Activated naive CD4-positive, alpha-beta T cell treated with anti-CD3 and anti-CD28 coated beads, Interleukin-2, amount 50 U/mL, for 24 hours (primary cell): Measurements from ENCODE around the gene ANKH.
A peak's percentile ranks its signal among the peaks of the same experiment; 100 is the strongest.
"Not testable (repeated sequence)": the region's sequence is repeated elsewhere in the genome, so short reads cannot be mapped to it uniquely, and the experiment has no call there.

Experiments used
- H3K27ac Mint-ChIP-seq: one replicate; pipeline ENCODE4 v1.8.0; 2021; ENCODE audit warnings: mild to moderate bottlenecking, mixed read lengths
- H3K27me3 Mint-ChIP-seq: one replicate; pipeline ENCODE4 v1.8.0; 2021; ENCODE audit warnings: mixed read lengths
- H3K36me3 Mint-ChIP-seq: one replicate; pipeline ENCODE4 v1.8.0; 2021; ENCODE audit warnings: mixed read lengths
- H3K4me1 Mint-ChIP-seq: one replicate; pipeline ENCODE4 v1.8.0; 2021; ENCODE audit warnings: mixed read lengths
- H3K4me3 Mint-ChIP-seq: one replicate; pipeline ENCODE4 v1.8.0; 2021; ENCODE audit warnings: mild to moderate bottlenecking, mixed read lengths
- H3K9me3 Mint-ChIP-seq: one replicate; pipeline ENCODE4 v1.8.0; 2021; ENCODE audit warnings: mixed read lengths

The ANKH gene

GRCh38 chr5:14851999-14852526, 19.5 kb downstream of the ANKH start:
- Mint-ChIP-seq H3K9me3 (no peaks in the 10 kb centered on the region), H3K27ac (no peak overlapping the region), H3K4me3 (no peak overlapping the region), H3K36me3 (peaks cover 5% of the 10 kb centered on the region), H3K27me3 (no peaks in the 10 kb centered on the region), H3K4me1 (peaks cover 56% of the 10 kb centered on the region)

- Mint-ChIP-seq H3K4me1 (peaks cover 53% of the 10 kb centered on the region), H3K9me3 (no peaks in the 10 kb centered on the region), H3K27ac (no peak overlapping the region), H3K36me3 (peaks cover 7% of the 10 kb centered on the region), H3K4me3 (no peak overlapping the region), H3K27me3 (no peaks in the 10 kb centered on the region)
Measured at GRCh38 chr5:14851597-14851996, 20.0 kb downstream of the ANKH start.

- Mint-ChIP-seq H3K4me1 (peaks cover 48% of the 10 kb centered on the region), H3K27me3 (no peaks in the 10 kb centered on the region), H3K27ac (no peak overlapping the region), H3K9me3 (no peaks in the 10 kb centered on the region), H3K4me3 (no peak overlapping the region), H3K36me3 (peaks cover 7% of the 10 kb centered on the region)
Measured at GRCh38 chr5:14851050-14851419, 20.5 kb downstream of the ANKH start.

- H3K27ac Mint-ChIP-seq = no peak overlapping the region
- no peaks in the 10 kb centered on the region for H3K27me3 Mint-ChIP-seq
- H3K36me3 Mint-ChIP-seq = peaks cover 7% of the 10 kb centered on the region
- H3K4me1 Mint-ChIP-seq = peaks cover 44% of the 10 kb centered on the region
- H3K4me3 Mint-ChIP-seq = no peak overlapping the region
- H3K9me3 Mint-ChIP-seq = no peaks in the 10 kb centered on the region
Measured at GRCh38 chr5:14850419-14851049, 21.0 kb downstream of the ANKH start.

- peaks cover 10% of the 10 kb centered on the region for H3K36me3 Mint-ChIP-seq
Measured at GRCh38 chr5:14849516-14850294, 21.9 kb downstream of the ANKH start.

GRCh38 chr5:14848942-14849341, 22.6 kb downstream of the ANKH start:
- peaks cover 39% of the 10 kb centered on the region for H3K4me1 Mint-ChIP-seq
- not testable (repeated sequence) for H3K4me3 Mint-ChIP-seq, H3K9me3 Mint-ChIP-seq, H3K27ac Mint-ChIP-seq, H3K27me3 Mint-ChIP-seq
- H3K36me3 Mint-ChIP-seq = peaks cover 10% of the 10 kb centered on the region

More at GRCh38 chr5:14849516-14850294, 21.9 kb downstream of the ANKH start:
- H3K9me3 Mint-ChIP-seq = no peaks in the 10 kb centered on the region
- no peak overlapping the region for H3K27ac Mint-ChIP-seq
- peaks cover 40% of the 10 kb centered on the region for H3K4me1 Mint-ChIP-seq
- H3K4me3 Mint-ChIP-seq = no peak overlapping the region
- H3K27me3 Mint-ChIP-seq = no peaks in the 10 kb centered on the region

GRCh38 chr5:14848385-14848784, 23.2 kb downstream of the ANKH start:
- peaks cover 43% of the 10 kb centered on the region for H3K4me1 Mint-ChIP-seq
- no peak overlapping the region for H3K4me3 Mint-ChIP-seq
- H3K36me3 Mint-ChIP-seq = peaks cover 10% of the 10 kb centered on the region
- no peak overlapping the region for H3K27ac Mint-ChIP-seq
- H3K27me3 Mint-ChIP-seq = no peaks in the 10 kb centered on the region
- H3K9me3 Mint-ChIP-seq = no peaks in the 10 kb centered on the region

GRCh38 chr5:14847471-14847870, 24.1 kb downstream of the ANKH start:
- no peaks in the 10 kb centered on the region for H3K27me3 Mint-ChIP-seq
- H3K4me3 Mint-ChIP-seq = no peak overlapping the region
- peaks cover 10% of the 10 kb centered on the region for H3K36me3 Mint-ChIP-seq
- peaks cover 34% of the 10 kb centered on the region for H3K4me1 Mint-ChIP-seq
- H3K9me3 Mint-ChIP-seq = no peaks in the 10 kb centered on the region
- H3K27ac Mint-ChIP-seq = no peak overlapping the region

- H3K4me3 Mint-ChIP-seq = no peak overlapping the region
- H3K27ac Mint-ChIP-seq = no peak overlapping the region
- H3K4me1 Mint-ChIP-seq = peaks cover 48% of the 10 kb centered on the region
- no peaks in the 10 kb centered on the region for H3K27me3 Mint-ChIP-seq
- no peaks in the 10 kb centered on the region for H3K9me3 Mint-ChIP-seq
- peaks cover 18% of the 10 kb centered on the region for H3K36me3 Mint-ChIP-seq
Measured at GRCh38 chr5:14842117-14842516, 29.5 kb downstream of the ANKH start.

GRCh38 chr5:14840624-14841023, 31.0 kb downstream of the ANKH start:
- Mint-ChIP-seq H3K27me3 (no peaks in the 10 kb centered on the region), H3K27ac (no peak overlapping the region), H3K36me3 (peaks cover 16% of the 10 kb centered on the region), H3K9me3 (no peaks in the 10 kb centered on the region), H3K4me1 (peaks cover 49% of the 10 kb centered on the region), H3K4me3 (no peak overlapping the region)

- H3K4me1 Mint-ChIP-seq = peaks cover 48% of the 10 kb centered on the region
- H3K4me3 Mint-ChIP-seq = no peak overlapping the region
- H3K27me3 Mint-ChIP-seq = no peaks in the 10 kb centered on the region
- H3K9me3 Mint-ChIP-seq = no peaks in the 10 kb centered on the region
- H3K36me3 Mint-ChIP-seq = peaks cover 13% of the 10 kb centered on the region
- peak overlapping the region; percentile 10 for H3K27ac Mint-ChIP-seq
Measured at GRCh38 chr5:14838396-14839319, 32.9 kb downstream of the ANKH start.

- peaks cover 57% of the 10 kb centered on the region for H3K4me1 Mint-ChIP-seq
- not testable (repeated sequence) for H3K27me3 Mint-ChIP-seq
Measured at GRCh38 chr5:14837423-14838122, 34.0 kb downstream of the ANKH start.

GRCh38 chr5:14834584-14835550, 36.7 kb downstream of the ANKH start:
- peaks cover 13% of the 10 kb centered on the region for H3K36me3 Mint-ChIP-seq
- no peak overlapping the region for H3K27ac Mint-ChIP-seq
- no peaks in the 10 kb centered on the region for H3K27me3 Mint-ChIP-seq
- no peak overlapping the region for H3K4me3 Mint-ChIP-seq
- peaks cover 62% of the 10 kb centered on the region for H3K4me1 Mint-ChIP-seq
- no peaks in the 10 kb centered on the region for H3K9me3 Mint-ChIP-seq

More at GRCh38 chr5:14837423-14838122, 34.0 kb downstream of the ANKH start:
- H3K9me3 Mint-ChIP-seq, H3K4me3 Mint-ChIP-seq, H3K27ac Mint-ChIP-seq: not testable (repeated sequence)
- H3K36me3 Mint-ChIP-seq = peaks cover 13% of the 10 kb centered on the region

- peaks cover 62% of the 10 kb centered on the region for H3K4me1 Mint-ChIP-seq
- H3K9me3 Mint-ChIP-seq = no peaks in the 10 kb centered on the region
- peaks cover 11% of the 10 kb centered on the region for H3K36me3 Mint-ChIP-seq
Measured at GRCh38 chr5:14834062-14834461, 37.5 kb downstream of the ANKH start.

More at GRCh38 chr5:14834062-14834461, 37.5 kb downstream of the ANKH start:
- Mint-ChIP-seq H3K4me3 (no peak overlapping the region), H3K27ac (no peak overlapping the region), H3K27me3 (no peaks in the 10 kb centered on the region)
